Astrocyte of the cerebellum (primary cell): ENCODE measurements around the gene MRPS10.
"Not testable (repeated sequence)": the region's sequence is repeated elsewhere in the genome, so short reads cannot be mapped to it uniquely, and the experiment has no call there.

ENCODE experiments used
- DNase-seq: peaks from one replicate; pipeline ENCODE4 v3.0.0-alpha.2; 2011; ENCODE audit warnings: low read depth
- H3K4me3 ChIP-seq: 2 replicates; pipeline ENCODE4 v1.5.1; 2011; ENCODE audit warnings: mild to moderate bottlenecking, low read depth, low read length, moderate library complexity
- CTCF ChIP-seq: IDR thresholded peaks from 2 replicates; pipeline ENCODE4 v1.5.1; 2012; ENCODE audit warnings: low read length, low read depth, moderate library complexity, mild to moderate bottlenecking; ENCODE audit errors: missing control alignments
- in situ Hi-C: cut with HindIII; loops from 2 replicates; pipeline ENCODE4 v1.10.0; 2017; ENCODE audit warnings: low sequenced_read_pairs

The MRPS10 gene

GRCh38 chr6:42195415-42195814 is 22.2 kb downstream of the MRPS10 start:
- no peak for DNase-seq
- H3K4me3 ChIP-seq: no peak overlapping the region
- in situ Hi-C loops: no loop called here
- TF ChIP-seq CTCF: no peak

GRCh38 chr6:42194056-42194455 is 23.6 kb downstream of the MRPS10 start:
- no peak overlapping the region for H3K4me3 ChIP-seq
- no peak for DNase-seq
- in situ Hi-C loops: no loop called here
- no peak for TF ChIP-seq CTCF

- no peak overlapping the region for H3K4me3 ChIP-seq
- in situ Hi-C loops: no loop called here
- TF ChIP-seq CTCF: no peak
- no peak for DNase-seq
These were observed 24.2 kb downstream of the MRPS10 start for GRCh38 chr6:42193491-42193894.

- H3K4me3 ChIP-seq, in situ Hi-C loops, DNase-seq: not testable (repeated sequence)
These were observed 25.3 kb downstream of the MRPS10 start for GRCh38 chr6:42192385-42192784.

GRCh38 chr6:42190554-42191183 is 27.0 kb downstream of the MRPS10 start:
- in situ Hi-C loops: no loop called here
- DNase-seq: no peak
- TF ChIP-seq CTCF: no peak
- no peak overlapping the region for H3K4me3 ChIP-seq

GRCh38 chr6:42188406-42188805 is 29.3 kb downstream of the MRPS10 start:
- no peak for DNase-seq
- in situ Hi-C loops: no loop called here
- TF ChIP-seq CTCF: no peak
- H3K4me3 ChIP-seq: no peak overlapping the region

GRCh38 chr6:42185597-42185996 is 32.1 kb downstream of the MRPS10 start:
- DNase-seq: no peak
- no peak for TF ChIP-seq CTCF
- no peak overlapping the region for H3K4me3 ChIP-seq
- in situ Hi-C loops: no loop called here
